Measurements from ENCODE around the gene ZNF322.

Gene ZNF322

DNA sequence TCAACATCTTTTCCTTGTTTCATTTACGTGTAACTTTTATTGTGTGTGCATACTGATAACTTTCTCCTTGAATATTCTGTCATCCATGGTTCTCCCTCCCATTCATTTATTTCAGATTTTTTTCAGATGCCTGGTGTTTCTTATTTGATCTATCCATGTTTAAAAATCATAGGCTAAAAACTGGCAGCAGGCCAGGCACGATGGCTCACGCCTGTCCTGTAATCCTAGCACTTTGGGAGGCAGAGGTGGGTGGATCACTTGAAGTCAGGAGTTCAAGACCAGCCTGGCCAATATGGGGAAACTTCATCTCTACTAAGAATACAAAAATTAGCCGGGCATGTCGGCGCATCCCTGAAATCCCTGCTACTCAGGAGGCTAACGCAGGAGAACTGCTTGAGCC is 31.7 kb downstream of the ZNF322 start:
- no peaks in the 10 kb centered on the region for H3K79me2 ChIP-seq (ENCODE audit: low read length)
- no peaks in the 10 kb centered on the region for H3K27me3 ChIP-seq (ENCODE audit: low read depth, low read length)
- no peak overlapping the region for H3K27ac ChIP-seq (ENCODE audit: low read length)
- H3K9me3 ChIP-seq (ENCODE audit: insufficient read depth, low read length): no peaks in the 10 kb centered on the region
- TF ChIP-seq, protein P1, sequence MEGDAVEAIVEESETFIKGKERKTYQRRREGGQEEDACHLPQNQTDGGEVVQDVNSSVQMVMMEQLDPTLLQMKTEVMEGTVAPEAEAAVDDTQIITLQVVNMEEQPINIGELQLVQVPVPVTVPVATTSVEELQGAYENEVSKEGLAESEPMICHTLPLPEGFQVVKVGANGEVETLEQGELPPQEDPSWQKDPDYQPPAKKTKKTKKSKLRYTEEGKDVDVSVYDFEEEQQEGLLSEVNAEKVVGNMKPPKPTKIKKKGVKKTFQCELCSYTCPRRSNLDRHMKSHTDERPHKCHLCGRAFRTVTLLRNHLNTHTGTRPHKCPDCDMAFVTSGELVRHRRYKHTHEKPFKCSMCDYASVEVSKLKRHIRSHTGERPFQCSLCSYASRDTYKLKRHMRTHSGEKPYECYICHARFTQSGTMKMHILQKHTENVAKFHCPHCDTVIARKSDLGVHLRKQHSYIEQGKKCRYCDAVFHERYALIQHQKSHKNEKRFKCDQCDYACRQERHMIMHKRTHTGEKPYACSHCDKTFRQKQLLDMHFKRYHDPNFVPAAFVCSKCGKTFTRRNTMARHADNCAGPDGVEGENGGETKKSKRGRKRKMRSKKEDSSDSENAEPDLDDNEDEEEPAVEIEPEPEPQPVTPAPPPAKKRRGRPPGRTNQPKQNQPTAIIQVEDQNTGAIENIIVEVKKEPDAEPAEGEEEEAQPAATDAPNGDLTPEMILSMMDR (IDR thresholded peaks at IDR 0.05; ENCODE audit: low read depth, low read length): no peak
- TF ChIP-seq EZH2phosphoT487 (IDR thresholded peaks at IDR 0.05; ENCODE audit: low read depth): no peak
- no peaks in the 10 kb centered on the region for H3K4me1 ChIP-seq (ENCODE audit: low read length)
- H4K20me1 ChIP-seq (ENCODE audit: insufficient read depth, low read length): no peaks in the 10 kb centered on the region
- H3K36me3 ChIP-seq (replicated peaks; ENCODE audit: low read depth, low read length): no peaks in the 10 kb centered on the region
- no peak overlapping the region for H3K4me2 ChIP-seq (ENCODE audit: low read length)
- H2AFZ ChIP-seq (ENCODE audit: low read depth, low read length): no peak overlapping the region
- H3K9ac ChIP-seq (ENCODE audit: low read length): no peak overlapping the region
- H3K4me3 ChIP-seq (ENCODE audit: low read length): no peak overlapping the region

DNA sequence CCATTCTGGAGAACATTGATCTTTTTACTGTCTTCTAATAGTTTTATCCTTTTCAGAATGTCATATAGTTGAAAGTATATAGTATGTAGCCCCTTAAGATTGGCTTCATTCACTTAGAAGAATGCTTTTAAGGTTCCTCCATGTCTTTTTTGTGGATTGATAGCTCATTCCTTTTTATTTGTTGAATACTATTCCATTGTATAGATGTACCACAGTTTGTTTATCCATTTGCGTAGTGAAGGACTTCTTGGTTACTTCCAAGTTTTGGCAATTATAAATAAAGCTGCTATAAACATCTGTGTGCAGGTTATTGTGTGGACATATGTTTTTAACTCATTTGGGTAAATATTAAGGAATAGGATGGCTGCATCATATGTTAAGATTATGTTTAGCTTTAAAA is 35.0 kb downstream of the ZNF322 start:
- TF ChIP-seq, protein P1 (IDR thresholded peaks at IDR 0.05; ENCODE audit: low read depth, low read length): no peak
- TF ChIP-seq EZH2phosphoT487 (IDR thresholded peaks at IDR 0.05; ENCODE audit: low read depth): no peak
- Histone ChIP-seq H3K4me1 (ENCODE audit: low read length) (no peaks in the 10 kb centered on the region), H4K20me1 (ENCODE audit: insufficient read depth, low read length) (no peaks in the 10 kb centered on the region), H3K27ac (ENCODE audit: low read length) (no peak overlapping the region), H3K4me3 (ENCODE audit: low read length) (no peak overlapping the region), H3K9ac (ENCODE audit: low read length) (no peak overlapping the region), H3K4me2 (ENCODE audit: low read length) (no peak overlapping the region), H2AFZ (ENCODE audit: low read depth, low read length) (no peak overlapping the region), H3K9me3 (ENCODE audit: insufficient read depth, low read length) (no peaks in the 10 kb centered on the region), H3K36me3 (replicated peaks; ENCODE audit: low read depth, low read length) (no peaks in the 10 kb centered on the region), H3K79me2 (ENCODE audit: low read length) (no peaks in the 10 kb centered on the region), H3K27me3 (ENCODE audit: low read depth, low read length) (no peaks in the 10 kb centered on the region)

DNA sequence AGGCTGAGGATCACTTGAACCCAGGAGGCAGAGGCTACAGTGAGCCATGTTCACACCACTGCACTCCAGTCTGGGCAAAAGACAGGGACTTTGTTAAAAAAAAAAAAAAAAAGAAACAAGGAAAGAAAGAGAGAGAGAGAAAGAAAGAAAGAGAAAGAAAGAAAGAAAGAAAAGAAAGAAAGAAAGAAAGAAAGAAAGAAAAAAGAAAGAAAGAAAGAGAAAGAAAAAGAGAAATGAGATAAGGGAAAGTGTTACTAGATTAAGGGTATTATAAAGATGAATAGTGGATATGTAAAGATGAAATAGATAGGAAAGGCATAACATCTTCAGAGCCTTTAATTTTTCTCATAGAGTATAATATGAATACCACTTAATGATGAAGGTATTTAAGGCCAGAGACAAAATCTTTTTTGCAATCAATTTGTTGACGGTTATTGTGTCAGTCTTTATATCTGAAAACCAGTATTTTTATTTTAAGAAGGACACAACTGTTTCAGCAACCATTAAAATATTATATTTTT is 36.1 kb downstream of the ZNF322 start:
- H3K4me2 ChIP-seq (ENCODE audit: low read length): no peak overlapping the region
- H3K4me1 ChIP-seq (ENCODE audit: low read length): no peaks in the 10 kb centered on the region
- no peaks in the 10 kb centered on the region for H4K20me1 ChIP-seq (ENCODE audit: insufficient read depth, low read length)
- no peaks in the 10 kb centered on the region for H3K9me3 ChIP-seq (ENCODE audit: insufficient read depth, low read length)
- no peaks in the 10 kb centered on the region for H3K27me3 ChIP-seq (ENCODE audit: low read depth, low read length)
- H3K9ac ChIP-seq (ENCODE audit: low read length): no peak overlapping the region
- no peak overlapping the region for H2AFZ ChIP-seq (ENCODE audit: low read depth, low read length)
- TF ChIP-seq EZH2phosphoT487 (IDR thresholded peaks at IDR 0.05; ENCODE audit: low read depth): no peak
- TF ChIP-seq, protein P1 (IDR thresholded peaks at IDR 0.05; ENCODE audit: low read depth, low read length): no peak
- no peak overlapping the region for H3K4me3 ChIP-seq (ENCODE audit: low read length)
- H3K27ac ChIP-seq (ENCODE audit: low read length): no peak overlapping the region
- no peaks in the 10 kb centered on the region for H3K36me3 ChIP-seq (replicated peaks; ENCODE audit: low read depth, low read length)
- H3K79me2 ChIP-seq (ENCODE audit: low read length): no peaks in the 10 kb centered on the region

DNA sequence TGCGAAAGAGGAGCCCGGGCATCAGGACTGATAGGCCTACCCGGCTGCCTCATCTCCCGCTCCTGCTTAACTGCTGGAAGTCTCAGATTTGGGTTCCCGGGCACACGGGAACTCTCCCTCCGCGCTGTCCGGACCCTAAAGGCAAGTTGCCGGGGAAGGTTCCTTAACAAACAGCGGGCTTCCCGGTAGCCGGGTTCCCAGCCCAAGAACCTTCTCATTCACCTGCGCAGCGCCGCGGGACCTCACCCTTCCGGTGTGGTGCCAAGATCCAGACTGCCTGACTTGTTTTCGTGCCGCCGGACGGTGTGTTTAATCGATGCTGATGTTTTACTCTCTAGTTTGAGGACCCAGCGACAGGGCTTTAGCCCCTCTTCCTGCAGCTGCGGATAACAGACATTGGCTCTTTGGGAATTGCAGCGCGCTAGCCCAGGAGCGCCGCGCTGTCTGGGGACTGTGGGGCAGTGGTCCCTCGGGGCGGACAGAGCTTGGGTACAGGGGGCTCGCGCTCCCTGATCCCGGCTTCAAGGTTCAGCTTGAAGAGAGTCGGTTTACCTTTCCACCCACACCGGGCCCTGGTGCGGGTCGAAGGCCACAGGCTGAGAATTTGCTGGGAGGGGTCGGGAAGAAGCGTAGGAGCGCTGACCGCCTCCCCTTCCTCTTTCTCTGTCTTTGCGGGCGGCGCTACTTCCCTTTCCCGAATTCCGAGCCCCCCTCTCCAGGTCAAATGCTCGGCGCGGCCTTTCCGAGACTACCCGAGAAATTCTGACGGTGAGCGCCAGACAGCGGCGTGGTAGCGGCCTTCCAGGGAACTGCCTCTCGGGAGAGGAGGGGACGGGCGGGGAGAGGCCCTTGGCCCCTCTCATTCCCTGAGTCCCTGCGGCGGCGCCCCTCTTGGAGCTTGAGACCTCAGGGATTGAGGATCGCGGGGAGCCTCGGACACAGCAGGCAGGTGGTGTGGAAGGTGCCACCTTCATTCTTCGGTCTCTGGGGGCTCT is 45.6 kb downstream of the ZNF322 start:
- TF ChIP-seq, protein P1 (IDR thresholded peaks at IDR 0.05; ENCODE audit: low read depth, low read length): no peak
- no peak for TF ChIP-seq EZH2phosphoT487 (IDR thresholded peaks at IDR 0.05; ENCODE audit: low read depth)
- Histone ChIP-seq H4K20me1 (ENCODE audit: insufficient read depth, low read length) (no peaks in the 10 kb centered on the region), H3K36me3 (replicated peaks; ENCODE audit: low read depth, low read length) (no peaks in the 10 kb centered on the region), H3K79me2 (ENCODE audit: low read length) (no peaks in the 10 kb centered on the region), H3K9ac (ENCODE audit: low read length) (no peak overlapping the region), H2AFZ (ENCODE audit: low read depth, low read length) (no peak overlapping the region), H3K4me1 (ENCODE audit: low read length) (no peaks in the 10 kb centered on the region), H3K27ac (ENCODE audit: low read length) (no peak overlapping the region), H3K4me3 (ENCODE audit: low read length) (no peak overlapping the region), H3K4me2 (ENCODE audit: low read length) (no peak overlapping the region), H3K27me3 (ENCODE audit: low read depth, low read length) (no peaks in the 10 kb centered on the region), H3K9me3 (ENCODE audit: insufficient read depth, low read length) (no peaks in the 10 kb centered on the region)
